ENCODE measurements around the gene SLC22A12.

SLC22A12 gene

GRCh38 chr11:64629103-64629502 lies 38.1 kb downstream of the SLC22A12 start:
- DNase-seq = no peak

GRCh38 chr11:64629796-64630562 lies 39.0 kb downstream of the SLC22A12 start:
- DNase-seq = no peak

GRCh38 chr11:64631675-64632074 lies 40.7 kb downstream of the SLC22A12 start:
- DNase-seq = no peak

GRCh38 chr11:64632237-64632636 lies 41.2 kb downstream of the SLC22A12 start:
- DNase-seq = no peak

GRCh38 chr11:64632654-64633053 lies 41.6 kb downstream of the SLC22A12 start:
- no peak for DNase-seq

GRCh38 chr11:64633555-64634159 lies 42.6 kb downstream of the SLC22A12 start:
- no peak for DNase-seq

GRCh38 chr11:64637334-64638017 lies 46.5 kb downstream of the SLC22A12 start:
- DNase-seq = no peak

- no peak for DNase-seq
Measured at GRCh38 chr11:64638018-64638665, 47.1 kb downstream of the SLC22A12 start.

GRCh38 chr11:64638829-64639228 lies 47.8 kb downstream of the SLC22A12 start:
- DNase-seq = no peak

GRCh38 chr11:64639885-64640284 lies 48.9 kb downstream of the SLC22A12 start:
- DNase-seq = no peak

- DNase-seq = no peak
Measured at GRCh38 chr11:64641596-64642417, 50.8 kb downstream of the SLC22A12 start.

- DNase-seq = no peak
Measured at GRCh38 chr11:64642418-64642735, 51.4 kb downstream of the SLC22A12 start.

GRCh38 chr11:64642871-64643255 lies 51.8 kb downstream of the SLC22A12 start:
- DNase-seq = no peak

GRCh38 chr11:64643256-64643881 lies 52.3 kb downstream of the SLC22A12 start:
- no peak for DNase-seq

GRCh38 chr11:64643920-64644646 lies 53.1 kb downstream of the SLC22A12 start:
- DNase-seq = no peak

- DNase-seq = no peak
Measured at GRCh38 chr11:64644647-64645275, 53.7 kb downstream of the SLC22A12 start.

GRCh38 chr11:64647019-64647779 lies 56.2 kb downstream of the SLC22A12 start:
- DNase-seq = no peak

- no peak for DNase-seq
Measured at GRCh38 chr11:64648551-64648950, 57.5 kb downstream of the SLC22A12 start.

- DNase-seq = no peak
Measured at GRCh38 chr11:64649291-64649697, 58.3 kb downstream of the SLC22A12 start.

GRCh38 chr11:64650923-64651523 lies 60.0 kb downstream of the SLC22A12 start:
- no peak for DNase-seq

Data from NCI-H774 (cell line).